ENCODE data around the gene RSAD2. TPM values are rescaled to one million over a fixed set of nuclear protein-coding genes. Genes with fewer than 3 reads are reported as not detected.
"Not testable (repeated sequence)": the region's sequence is repeated elsewhere in the genome, so short reads cannot be mapped to it uniquely, and the experiment has no call there.

Gene RSAD2
- total and polyA plus RNA-seq, 9 of the 15 experiments (the other 6 are each of a cell fraction or from before 2014, with no cell fraction given): 0.15 to 1.4 (median 0.28) TPM

DNA sequence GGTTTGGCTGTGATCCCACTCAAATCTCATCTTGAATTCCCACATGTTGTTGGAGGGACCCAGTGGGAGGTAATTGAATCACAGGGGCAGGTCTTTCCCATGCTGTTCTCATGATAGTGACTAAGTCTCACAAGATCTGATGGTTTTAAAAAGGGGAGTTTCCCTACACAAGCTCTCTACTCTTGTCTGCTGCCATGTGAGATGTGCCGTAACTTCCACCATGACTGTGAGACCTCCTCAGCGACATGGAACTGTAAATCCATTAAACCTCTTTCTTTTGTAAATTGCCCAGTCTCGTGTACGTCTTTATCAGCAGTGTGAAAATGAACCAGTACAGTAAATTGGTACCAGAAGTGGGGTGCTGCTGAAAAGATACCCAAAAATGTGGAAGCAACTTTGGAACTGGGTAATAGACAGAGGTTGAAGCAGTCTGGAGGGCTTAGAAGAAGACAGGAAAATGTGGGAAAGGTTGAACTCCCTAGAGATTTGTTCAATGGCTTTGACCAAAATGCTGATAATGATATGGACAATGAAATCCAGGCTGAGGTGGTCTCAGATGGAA is 19.0 kb upstream of the RSAD2 start:
- H3K9me3 ChIP-seq (replicated peaks; ENCODE audit: control insufficient read depth, insufficient read depth, low read depth, low read length); H3K4me2 ChIP-seq (ENCODE audit: insufficient read depth, low read length); in situ Hi-C loops (cut with MboI); intact Hi-C loops (cut with micrococcal nuclease); H4K20me1 ChIP-seq (replicated peaks; ENCODE audit: control insufficient read depth, insufficient read depth, low read length); ATAC-seq; H3K9me1 ChIP-seq (ENCODE audit: control insufficient read depth, insufficient read depth, low read length); CTCF ChIA-PET (ENCODE audit: low intra/inter-chr PET ratio); H3K27me3 ChIP-seq (ENCODE audit: control insufficient read depth in 2 of 2, insufficient read depth in 2 of 2, low read length in 2 of 2); H2AFZ ChIP-seq (ENCODE audit: low read depth, low read length); H3K4me3 ChIP-seq; DNase-seq (ENCODE audit: extremely low read depth in 1 of 4, low spot score in 3 of 4); H3K4me1 ChIP-seq (replicated peaks in 1 of 2; ENCODE audit: control insufficient read depth in 2 of 2, insufficient read depth in 2 of 2, low read length in 2 of 2); FAIRE-seq; H3K27ac ChIP-seq (ENCODE audit: extremely low read depth, low read depth, low read length); BruUV-seq (replicated peaks); H3K79me2 ChIP-seq (ENCODE audit: control insufficient read depth, insufficient read depth, low read length); H3K9ac ChIP-seq (ENCODE audit: insufficient read depth in 1 of 2, low read depth in 2 of 2, low read length in 2 of 2); POLR2A ChIA-PET: not testable (repeated sequence)
- 84% methylated on average over 4 of the region's 4 CpGs for WGBS (ENCODE audit: insufficient coverage, low coverage, missing lambda C conversion rate)
- TF ChIP-seq ZNF707 (CRISPR knock-in tag; conservative IDR thresholded peaks at IDR 0.05): peak; percentile 98
- peaks cover 14% of the 10 kb centered on the region; the same call in 1 of the 3 replicates for H3K36me3 ChIP-seq (ENCODE audit: control insufficient read depth, insufficient read depth, low read length)

- no peak overlapping the region for H3K4me2 ChIP-seq (ENCODE audit: insufficient read depth, low read length)
- no peak overlapping the region for H2AFZ ChIP-seq (ENCODE audit: low read depth, low read length)
- intact Hi-C loops (cut with micrococcal nuclease): no loop called here
- peaks cover 4% of the 10 kb centered on the region for H3K9me3 ChIP-seq (replicated peaks; ENCODE audit: control insufficient read depth, insufficient read depth, low read depth, low read length)
- peaks cover 4% of the 10 kb centered on the region; the same call in 1 of the 3 replicates for H3K79me2 ChIP-seq (ENCODE audit: control insufficient read depth, insufficient read depth, low read length)
- no peak for DNase-seq (ENCODE audit: extremely low read depth in 1 of 4, low spot score in 3 of 4)
- H3K4me1 ChIP-seq (replicated peaks in 1 of 2; ENCODE audit: control insufficient read depth in 2 of 2, insufficient read depth in 2 of 2, low read length in 2 of 2): peaks cover 8 to 9% of the 10 kb centered on the region in 2 experiments; a peak in 4 of 5 replicates
- 90% methylated on average over 3 of the region's 3 CpGs for WGBS (ENCODE audit: insufficient coverage, low coverage, missing lambda C conversion rate)
- no peak for TF ChIP-seq PTRF (tag; IDR thresholded peaks at IDR 0.05)
- no peak for TF ChIP-seq RBM25 (IDR thresholded peaks at IDR 0.05; ENCODE audit: low read depth, low read length, severe bottlenecking)
- TF ChIP-seq, protein P1, sequence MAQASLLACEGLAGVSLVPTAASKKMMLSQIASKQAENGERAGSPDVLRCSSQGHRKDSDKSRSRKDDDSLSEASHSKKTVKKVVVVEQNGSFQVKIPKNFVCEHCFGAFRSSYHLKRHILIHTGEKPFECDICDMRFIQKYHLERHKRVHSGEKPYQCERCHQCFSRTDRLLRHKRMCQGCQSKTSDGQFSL (CRISPR knock-in tag; IDR thresholded peaks at IDR 0.05): no peak
- TF ChIP-seq, protein P1 (tag; IDR thresholded peaks at IDR 0.05): no peak
- TF ChIP-seq XRCC5 (IDR thresholded peaks at IDR 0.05; ENCODE audit: low read depth, low read length): no peak
- no peak for TF ChIP-seq KLF16 (IDR thresholded peaks at IDR 0.05)
- H3K36me3 ChIP-seq (ENCODE audit: control insufficient read depth, insufficient read depth, low read length): peaks cover 14% of the 10 kb centered on the region; the same call in 1 of the 3 replicates
- H3K4me3 ChIP-seq: no peak overlapping the region
- ChIA-PET CTCF (ENCODE audit: low intra/inter-chr PET ratio) (no interaction called here), POLR2A (no interaction called here)
- no peak overlapping the region for H3K27ac ChIP-seq (ENCODE audit: extremely low read depth, low read depth, low read length)
- no peak overlapping the region for H3K9ac ChIP-seq (ENCODE audit: insufficient read depth in 1 of 2, low read depth in 2 of 2, low read length in 2 of 2)
- no peaks in the 10 kb centered on the region for H3K9me1 ChIP-seq (ENCODE audit: control insufficient read depth, insufficient read depth, low read length)
- BruUV-seq (replicated peaks): no TSS peak
- in situ Hi-C loops (cut with MboI): no loop called here
- no peak for ATAC-seq
- FAIRE-seq: no peak
- H4K20me1 ChIP-seq (replicated peaks; ENCODE audit: control insufficient read depth, insufficient read depth, low read length): no peaks in the 10 kb centered on the region
- H3K27me3 ChIP-seq (ENCODE audit: control insufficient read depth in 2 of 2, insufficient read depth in 2 of 2, low read length in 2 of 2): no peaks in the 10 kb centered on the region
These were observed 17.3 kb upstream of the RSAD2 start for GRCh38 chr2:6860296-6860695.
